SK-N-SH treated with all-trans-retinoic acid at 6 μM for 48 hours (cell line): ENCODE results near the gene SHC3.

Experiments used
- BACH2 ChIP-seq: fragments of 250-450 bp; sonication (Bioruptor Pico); IDR thresholded peaks from 2 replicates; pipeline ENCODE4 v1.9.0; 2021; ENCODE audit warnings: mild to moderate bottlenecking, borderline replicate concordance
- OSR1 ChIP-seq: fragments of 250-450 bp; sonication (Bioruptor Pico); IDR thresholded peaks from 2 replicates; pipeline ENCODE4 v1.8.0; 2022; ENCODE audit warnings: moderate library complexity, mild to moderate bottlenecking, inconsistent platforms
- PATZ1 ChIP-seq: fragments of 250-450 bp; sonication (Bioruptor Pico); IDR thresholded peaks from 2 replicates; pipeline ENCODE4 v1.8.0; 2020; ENCODE audit warnings: mild to moderate bottlenecking, moderate library complexity, borderline replicate concordance
- RARB ChIP-seq: fragments of 250-450 bp; sonication (Bioruptor Pico); IDR thresholded peaks from 2 replicates; pipeline ENCODE4 v1.8.0; 2021; ENCODE audit warnings: mild to moderate bottlenecking, moderate library complexity
- ZC3H10 ChIP-seq: fragments of 250-450 bp; sonication (Bioruptor Pico); IDR thresholded peaks from 2 replicates; pipeline ENCODE4 v1.5.1; 2021; ENCODE audit warnings: mild to moderate bottlenecking, moderate library complexity
- ZFP30 ChIP-seq: fragments of 450-650 bp; formaldehyde crosslinking; IDR thresholded peaks from 2 replicates; pipeline ENCODE4 v1.5.0; 2022; ENCODE audit warnings: mild to moderate bottlenecking, moderate library complexity
- TF ChIP-seq, protein P1 (sequence below): fragments of 250-450 bp; sonication (Bioruptor Pico); IDR thresholded peaks from 2 replicates; pipeline ENCODE4 v1.5.1; 2020; ENCODE audit warnings: low read depth, mild to moderate bottlenecking, moderate library complexity

- no peak for TF ChIP-seq OSR1 (CRISPR knock-in tag)
- TF ChIP-seq PATZ1: no peak
- TF ChIP-seq BACH2: no peak
- TF ChIP-seq ZFP30: no peak
- no peak for TF ChIP-seq RARB (CRISPR knock-in tag)
- TF ChIP-seq, protein P1, sequence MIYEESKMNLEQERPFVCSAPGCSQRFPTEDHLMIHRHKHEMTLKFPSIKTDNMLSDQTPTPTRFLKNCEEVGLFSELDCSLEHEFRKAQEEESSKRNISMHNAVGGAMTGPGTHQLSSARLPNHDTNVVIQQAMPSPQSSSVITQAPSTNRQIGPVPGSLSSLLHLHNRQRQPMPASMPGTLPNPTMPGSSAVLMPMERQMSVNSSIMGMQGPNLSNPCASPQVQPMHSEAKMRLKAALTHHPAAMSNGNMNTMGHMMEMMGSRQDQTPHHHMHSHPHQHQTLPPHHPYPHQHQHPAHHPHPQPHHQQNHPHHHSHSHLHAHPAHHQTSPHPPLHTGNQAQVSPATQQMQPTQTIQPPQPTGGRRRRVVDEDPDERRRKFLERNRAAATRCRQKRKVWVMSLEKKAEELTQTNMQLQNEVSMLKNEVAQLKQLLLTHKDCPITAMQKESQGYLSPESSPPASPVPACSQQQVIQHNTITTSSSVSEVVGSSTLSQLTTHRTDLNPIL (CRISPR knock-in tag): no peak
- no peak for TF ChIP-seq ZC3H10 (CRISPR knock-in tag)
These were observed 168.0 kb downstream of the SHC3 start for GRCh38 chr9:89010526-89011111.
